Naive thymus-derived CD4-positive, alpha-beta T cell (primary cell): ENCODE measurements around the gene WWOX. TPM values are rescaled to one million over a fixed set of nuclear protein-coding genes. Genes with fewer than 3 reads are reported as not detected.

Source experiments
- ATAC-seq: fragments of 150-1000 bp; cut with Tn5 transposase; 2 replicates; pipeline ENCODE4 v1.10.0; 2021; ENCODE audit warnings: mild to moderate bottlenecking, moderate library complexity
- CTCF ChIA-PET: fragments of 350-600 bp; sonication (Branson Sonifier 250); formaldehyde crosslinking; loops from one replicate; lab custom pipeline; 2021; ENCODE audit warnings: antibody characterized with exemption; lab: Charles Lee
- POLR2A ChIA-PET: fragments of 350-600 bp; sonication (Branson Sonifier 250); formaldehyde crosslinking; loops from one replicate; lab custom pipeline; 2021; ENCODE audit warnings: antibody characterized with exemption, inconsistent platforms; lab: Charles Lee
- DNase-seq, 9 donors: peaks; one replicate each; pipeline versions ENCODE4 v3.0.0 to v3.0.0-alpha.2; 2020 to 2022; ENCODE audit warnings: mixed read lengths in 1 of 9
- H3K27ac ChIP-seq: one replicate; pipeline ENCODE4 v1.7.0; 2013; ENCODE audit warnings: mild to moderate bottlenecking, low read depth, low read length, moderate library complexity
- H3K27me3 ChIP-seq, 2 donors: one replicate each; pipeline ENCODE4 v1.7.0; 2013; ENCODE audit warnings: low read length in 2 of 2, mild to moderate bottlenecking in 2 of 2, moderate library complexity in 2 of 2; ENCODE audit not compliant: control insufficient read depth in 2 of 2, insufficient read depth in 2 of 2
- H3K36me3 ChIP-seq, 3 experiments: 1 replicate in 2 of 3; 2 replicates in 1 of 3; pipeline ENCODE4 v1.7.0; 2013; ENCODE audit warnings: low read length in 3 of 3, mild to moderate bottlenecking in 3 of 3, moderate library complexity in 1 of 3; ENCODE audit not compliant: insufficient read depth in 3 of 3, control insufficient read depth in 2 of 3
- H3K4me1 ChIP-seq, 2 donors: one replicate each; pipeline ENCODE4 v1.7.0; 2013; ENCODE audit warnings: low read length in 2 of 2, mild to moderate bottlenecking in 2 of 2, moderate library complexity in 1 of 2; ENCODE audit not compliant: control insufficient read depth in 2 of 2, insufficient read depth in 2 of 2
- H3K4me3 ChIP-seq: 2 replicates; pipeline ENCODE4 v1.7.0; 2013; ENCODE audit warnings: mild to moderate bottlenecking, low read length
- H3K9me3 ChIP-seq, 3 experiments: 1 replicate in 2 of 3; 2 replicates in 1 of 3; pipeline ENCODE4 v1.7.0; 2013; ENCODE audit warnings: low read length in 3 of 3; ENCODE audit not compliant: control insufficient read depth in 2 of 3
- H3K27ac Mint-ChIP-seq, 9 donors: one replicate each; pipeline ENCODE4 v1.8.0; 2020 to 2022; ENCODE audit warnings: mixed read lengths in 9 of 9, mild to moderate bottlenecking in 8 of 9, moderate library complexity in 5 of 9, inconsistent platforms in 2 of 9
- H3K27me3 Mint-ChIP-seq, 5 donors: one replicate each; pipeline ENCODE4 v1.8.0; 2021 to 2022; ENCODE audit warnings: mixed read lengths in 5 of 5, mild to moderate bottlenecking in 1 of 5
- H3K36me3 Mint-ChIP-seq, 5 donors: one replicate each; pipeline ENCODE4 v1.8.0; 2020 to 2022; ENCODE audit warnings: mixed read lengths in 5 of 5, mild to moderate bottlenecking in 3 of 5, inconsistent platforms in 1 of 5
- H3K4me1 Mint-ChIP-seq, 7 donors: one replicate each; pipeline ENCODE4 v1.8.0; 2020 to 2022; ENCODE audit warnings: mixed read lengths in 7 of 7, mild to moderate bottlenecking in 3 of 7, inconsistent platforms in 1 of 7
- H3K4me3 Mint-ChIP-seq, 10 donors: one replicate each; pipeline ENCODE4 v1.8.0; 2020 to 2022; ENCODE audit warnings: mild to moderate bottlenecking in 10 of 10, mixed read lengths in 10 of 10, moderate library complexity in 6 of 10, inconsistent platforms in 2 of 10
- H3K9me3 Mint-ChIP-seq, 11 donors: one replicate each; pipeline ENCODE4 v1.8.0; 2020 to 2022; ENCODE audit warnings: mixed read lengths in 11 of 11, mild to moderate bottlenecking in 4 of 11, inconsistent platforms in 1 of 11, moderate library complexity in 1 of 11
- intact Hi-C, 2 donors: fragments of 100-400 bp; cut with micrococcal nuclease; formaldehyde crosslinking; loops; one replicate each; pipeline ENCODE4 v1.15.1; 2023
- polyA plus RNA-seq, 2 donors: library from polyadenylated mRNA; unstranded; fragments of 300-500 nt; fragmentation: Illumina TruSeq; gene quantifications; one replicate each; pipeline ENCODE4 v1.2.3, GENCODE V29; 2021
- total RNA-seq, 6 experiments: library from RNA in 5 of 6; stranded (reverse) in 5 of 6; gene quantifications; 1 replicate in 5 of 6; 2 replicates in 1 of 6; pipeline ENCODE4 v1.2.3 and lab custom pipeline; 2021 to 2026

Gene WWOX
- total and polyA plus RNA-seq, 7 experiments from 2014 or later: 13.8 to 31.1 (median 20.8) TPM

DNA sequence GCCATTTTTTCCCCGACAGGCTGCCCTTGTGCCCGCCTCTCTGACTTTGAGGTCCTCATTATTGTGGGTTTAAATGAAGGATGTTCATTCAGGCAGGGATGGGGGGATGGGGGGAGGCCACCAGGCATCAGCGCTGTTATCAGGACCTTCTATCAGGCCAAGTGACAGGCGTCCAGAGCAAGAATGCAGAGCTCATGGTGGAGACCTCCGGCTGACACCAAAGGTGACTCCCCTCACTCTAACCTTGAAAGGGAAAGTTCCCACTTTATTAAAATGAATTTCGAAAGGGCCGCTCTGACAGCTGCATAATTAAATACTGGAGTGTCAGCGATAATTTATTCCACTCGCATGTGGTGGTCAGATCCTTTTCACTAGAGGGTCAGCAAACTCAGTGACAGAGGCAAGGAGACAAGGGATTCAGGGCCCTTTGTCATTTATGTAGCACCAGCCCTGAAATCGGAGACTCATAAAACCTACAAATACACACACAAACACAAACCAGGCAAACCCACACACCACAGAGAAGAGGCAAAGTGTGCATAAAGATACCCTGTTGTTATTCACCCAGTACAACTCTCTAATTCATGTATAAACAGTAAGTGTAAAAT is 1065.0 kb downstream of the WWOX start:
- ChIA-PET POLR2A (no interaction called here), CTCF (no interaction called here)
- H3K4me1 ChIP-seq: no peaks in the 10 kb centered on the region
- Mint-ChIP-seq H3K27me3 (peaks cover 0 to 5% (median 0%) of the 10 kb centered on the region in 5 donors), H3K9me3 (peaks cover 5 to 10% (median 8%) of the 10 kb centered on the region in 11 donors), H3K4me3 (peak overlapping the region; percentile 25 to 90 (median 77)), H3K27ac (peak overlapping the region in 2 of 9 donors; percentile 11 to 60), H3K4me1 (peaks cover 11 to 32% (median 23%) of the 10 kb centered on the region in 7 donors), H3K36me3 (peaks cover 6 to 12% (median 10%) of the 10 kb centered on the region in 5 donors)
- intact Hi-C loops: no loop called here
- no peaks in the 10 kb centered on the region for H3K27me3 ChIP-seq
- no peaks in the 10 kb centered on the region for H3K9me3 ChIP-seq
- no peak overlapping the region for H3K4me3 ChIP-seq
- H3K36me3 ChIP-seq: no peaks in the 10 kb centered on the region
- DNase-seq (no peak), ATAC-seq (no peak)
- H3K27ac ChIP-seq: no peak overlapping the region

DNA sequence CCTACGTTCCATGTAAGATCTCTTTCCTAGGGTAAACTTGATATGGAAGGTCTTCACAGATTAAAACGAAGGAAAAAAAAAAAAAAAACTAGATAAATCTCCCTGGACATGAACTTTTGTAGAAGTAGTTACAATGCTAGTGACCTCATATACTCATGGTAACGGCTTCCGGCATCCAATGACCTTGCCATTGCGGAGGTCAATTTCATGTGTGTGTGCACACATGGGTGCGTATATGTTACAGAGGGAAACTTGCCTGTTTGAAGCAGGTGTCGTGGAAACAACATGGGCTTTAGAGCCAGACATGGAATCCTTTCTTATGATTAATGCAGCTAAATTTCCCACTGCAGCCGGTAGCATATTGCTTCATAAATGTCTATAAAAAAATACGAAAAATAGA is 1065.6 kb downstream of the WWOX start:
- Mint-ChIP-seq H3K27ac (no peak overlapping the region), H3K36me3 (peaks cover 6 to 12% (median 10%) of the 10 kb centered on the region in 5 donors), H3K4me3 (peak overlapping the region in 2 of 10 donors; percentile 10 to 21), H3K4me1 (peaks cover 11 to 34% (median 23%) of the 10 kb centered on the region in 7 donors), H3K9me3 (peaks cover 5 to 10% (median 8%) of the 10 kb centered on the region in 11 donors), H3K27me3 (peaks cover 0 to 5% (median 0%) of the 10 kb centered on the region in 5 donors)
- Histone ChIP-seq H3K36me3 (no peaks in the 10 kb centered on the region), H3K27ac (no peak overlapping the region), H3K4me3 (no peak overlapping the region), H3K27me3 (no peaks in the 10 kb centered on the region), H3K4me1 (no peaks in the 10 kb centered on the region), H3K9me3 (no peaks in the 10 kb centered on the region)
- ChIA-PET CTCF (no interaction called here), POLR2A (no interaction called here)
- ATAC-seq: no peak
- intact Hi-C loops: loop anchor here in 1 of 2 donors (5.0 kb wide), 1 partner anchor 437 kb away; the partner anchor contains the start of gene MAF
- DNase-seq: no peak

DNA sequence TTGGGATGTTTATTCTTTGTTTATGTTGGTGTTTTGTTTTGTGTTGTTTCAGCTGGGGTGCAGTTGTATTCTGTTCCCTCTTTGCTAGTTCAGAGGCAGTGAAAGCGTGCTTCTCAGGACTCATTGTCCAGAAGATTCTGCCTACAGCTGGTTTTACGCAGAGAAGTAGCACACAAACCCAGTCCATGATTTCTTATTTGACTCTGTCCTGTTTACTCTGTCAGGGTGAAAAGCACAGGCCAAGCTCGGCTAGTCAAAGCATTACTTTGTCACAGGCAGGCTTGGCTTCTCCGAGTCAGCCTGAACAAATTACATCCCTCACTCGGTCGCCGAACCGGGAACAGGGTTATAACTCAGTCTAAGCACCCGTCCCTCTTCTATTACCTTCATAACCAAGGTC is 1066.1 kb downstream of the WWOX start:
- Mint-ChIP-seq H3K4me3 (peak overlapping the region in 1 of 10 donors; percentile 10), H3K36me3 (peaks cover 6 to 12% (median 10%) of the 10 kb centered on the region in 5 donors), H3K9me3 (peaks cover 5 to 10% (median 8%) of the 10 kb centered on the region in 11 donors), H3K4me1 (peaks cover 11 to 35% (median 23%) of the 10 kb centered on the region in 7 donors), H3K27me3 (peaks cover 0 to 5% (median 0%) of the 10 kb centered on the region in 5 donors), H3K27ac (no peak overlapping the region)
- DNase-seq (no peak), ATAC-seq (no peak)
- H3K4me1 ChIP-seq: no peaks in the 10 kb centered on the region
- H3K27ac ChIP-seq: no peak overlapping the region
- intact Hi-C loops: loop anchor here in 1 of 2 donors (5.0 kb wide), 1 partner anchor 437 kb away; the partner anchor contains the start of gene MAF
- ChIA-PET POLR2A (no interaction called here), CTCF (no interaction called here)
- no peaks in the 10 kb centered on the region for H3K36me3 ChIP-seq
- no peaks in the 10 kb centered on the region for H3K27me3 ChIP-seq
- H3K9me3 ChIP-seq: no peaks in the 10 kb centered on the region
- H3K4me3 ChIP-seq: no peak overlapping the region

DNA sequence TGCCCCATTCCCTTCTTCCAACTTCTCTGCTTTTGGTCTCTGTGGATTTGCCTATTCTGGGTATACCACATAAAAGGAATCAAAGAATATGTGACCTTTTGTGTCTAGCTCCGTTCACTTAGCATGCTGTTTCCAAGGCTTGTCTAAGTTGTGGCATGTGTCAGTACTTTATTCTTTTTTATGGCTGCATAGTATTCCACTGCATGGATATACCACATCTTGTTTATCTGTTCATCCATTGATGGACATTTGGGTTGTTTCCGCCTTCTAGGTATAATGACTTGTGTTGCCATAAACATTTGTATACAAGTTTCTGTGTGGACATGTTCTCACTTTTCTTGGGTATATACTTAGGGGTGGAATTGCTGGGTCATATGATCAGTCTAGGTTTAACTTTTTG is 1068.4 kb downstream of the WWOX start:
- Mint-ChIP-seq H3K4me1 (peaks cover 9 to 31% (median 17%) of the 10 kb centered on the region in 7 donors), H3K4me3 (no peak overlapping the region), H3K36me3 (peaks cover 6 to 14% (median 10%) of the 10 kb centered on the region in 5 donors), H3K27ac (peak overlapping the region in 1 of 9 donors; percentile 3), H3K9me3 (peaks cover 5 to 10% (median 8%) of the 10 kb centered on the region in 11 donors), H3K27me3 (peaks cover 0 to 5% (median 0%) of the 10 kb centered on the region in 5 donors)
- Histone ChIP-seq H3K36me3 (no peaks in the 10 kb centered on the region), H3K27me3 (no peaks in the 10 kb centered on the region), H3K9me3 (no peaks in the 10 kb centered on the region), H3K4me3 (no peak overlapping the region), H3K27ac (no peak overlapping the region), H3K4me1 (no peaks in the 10 kb centered on the region)
- POLR2A ChIA-PET: no interaction called here
- intact Hi-C loops: loop anchor here in 1 of 2 donors (5.0 kb wide), 1 partner anchor 434 kb away; the partner anchor contains the start of gene MAF
- CTCF ChIA-PET: no interaction called here
- ATAC-seq: no peak
- DNase-seq: no peak

DNA sequence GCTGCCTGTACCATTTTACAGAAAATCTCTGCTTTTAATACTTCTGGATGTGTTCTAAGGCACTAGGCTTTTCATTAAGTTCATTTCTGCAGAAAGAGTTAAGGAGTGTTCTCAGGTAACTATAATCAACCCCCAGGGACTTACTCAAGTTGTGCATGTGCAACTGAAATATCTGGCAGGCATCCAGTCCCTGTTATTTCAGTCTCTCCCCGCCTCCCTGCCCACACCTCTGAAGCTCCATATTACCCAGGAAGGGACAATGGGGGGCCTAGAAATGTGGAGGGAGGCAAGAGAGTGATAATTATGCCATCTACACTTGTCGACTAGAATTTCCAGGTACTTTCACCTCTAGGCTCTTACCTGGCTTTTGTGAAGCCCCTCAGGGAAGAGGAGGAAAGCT is 1068.9 kb downstream of the WWOX start:
- peaks cover 0 to 5% (median 0%) of the 10 kb centered on the region in 5 donors for H3K27me3 Mint-ChIP-seq
- H3K27ac Mint-ChIP-seq: no peak overlapping the region
- H3K27ac ChIP-seq: no peak overlapping the region
- H3K9me3 ChIP-seq: no peaks in the 10 kb centered on the region
- no peaks in the 10 kb centered on the region for H3K27me3 ChIP-seq
- POLR2A ChIA-PET: no interaction called here
- intact Hi-C loops: loop anchor here in 1 of 2 donors (5.0 kb wide), 1 partner anchor 434 kb away; the partner anchor contains the start of gene MAF
- H3K4me1 Mint-ChIP-seq: peaks cover 6 to 29% (median 12%) of the 10 kb centered on the region in 7 donors
- CTCF ChIA-PET: no interaction called here
- H3K36me3 ChIP-seq: no peaks in the 10 kb centered on the region
- H3K36me3 Mint-ChIP-seq: peaks cover 6 to 14% (median 10%) of the 10 kb centered on the region in 5 donors
- DNase-seq (no peak), ATAC-seq (no peak)
- H3K9me3 Mint-ChIP-seq: peaks cover 5 to 10% (median 8%) of the 10 kb centered on the region in 11 donors
- H3K4me1 ChIP-seq: no peaks in the 10 kb centered on the region
- H3K4me3 Mint-ChIP-seq: no peak overlapping the region
- no peak overlapping the region for H3K4me3 ChIP-seq

DNA sequence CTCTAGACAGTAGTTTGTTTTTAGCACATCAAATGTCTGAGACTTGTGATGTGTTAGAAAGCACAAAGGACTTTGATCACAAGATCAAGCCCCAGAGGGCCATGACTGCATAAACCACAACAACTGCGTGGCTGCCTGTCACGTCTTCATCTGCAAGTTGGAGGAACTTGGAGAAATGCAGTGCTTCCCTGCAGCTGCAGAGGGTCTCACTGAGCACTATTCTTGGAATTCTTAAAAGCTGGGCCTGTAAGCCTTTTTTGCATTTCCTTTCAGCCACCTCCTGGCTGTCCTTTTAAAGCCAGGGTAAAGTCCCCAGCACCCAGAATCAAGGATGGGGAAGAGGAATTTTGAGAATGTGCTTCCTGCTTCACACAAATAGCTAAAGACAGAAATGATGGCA is 1069.8 kb downstream of the WWOX start:
- intact Hi-C loops: loop anchor here in 1 of 2 donors (5.0 kb wide), 1 partner anchor 433 kb away; the partner anchor contains the start of gene MAF
- Mint-ChIP-seq H3K27ac (peak overlapping the region in 1 of 9 donors; percentile 38), H3K27me3 (peaks cover 0 to 5% (median 0%) of the 10 kb centered on the region in 5 donors), H3K36me3 (peaks cover 6 to 14% (median 10%) of the 10 kb centered on the region in 5 donors), H3K4me1 (peaks cover 0 to 22% (median 8%) of the 10 kb centered on the region in 7 donors), H3K4me3 (peak overlapping the region in 1 of 10 donors; percentile 12), H3K9me3 (peaks cover 5 to 10% (median 8%) of the 10 kb centered on the region in 11 donors)
- ATAC-seq (peak; percentile 41), DNase-seq (peak in 4 of 9 donors; percentile 4 to 7 (median 6))
- H3K4me1 ChIP-seq: no peaks in the 10 kb centered on the region
- ChIA-PET CTCF (no interaction called here), POLR2A (no interaction called here)
- H3K27ac ChIP-seq: no peak overlapping the region
- H3K9me3 ChIP-seq: no peaks in the 10 kb centered on the region
- no peaks in the 10 kb centered on the region for H3K27me3 ChIP-seq
- no peak overlapping the region for H3K4me3 ChIP-seq
- no peaks in the 10 kb centered on the region for H3K36me3 ChIP-seq
